ENCODE measurements around the gene OAT.

- no peak for TF ChIP-seq CTCF (IDR thresholded peaks at IDR 0.05)
- TF ChIP-seq RAD21 (IDR thresholded peaks at IDR 0.05; ENCODE audit: low read length) = no peak
- no peak for TF ChIP-seq TEAD4 (IDR thresholded peaks at IDR 0.05; ENCODE audit: borderline replicate concordance, insufficient read depth)
- no peak for TF ChIP-seq EP300 (IDR thresholded peaks at IDR 0.05; ENCODE audit: borderline replicate concordance in 1 of 2, low read depth in 1 of 2, low read length in 1 of 2)
- TF ChIP-seq TCF12 (IDR thresholded peaks at IDR 0.05) = no peak
- no peak for TF ChIP-seq RFX5 (IDR thresholded peaks at IDR 0.05; ENCODE audit: low read length)
These were observed 33.0 kb downstream of the OAT start for GRCh38 chr10:124385627-124386185.

Measured in SK-N-SH (cell line).